T-helper 1 cell treated with Interleukin-12 subunit alpha and Interleukin-12 subunit beta and Interleukin-4 antibody, amounts not matched to agents 30 ng/mL and 1 ng/mL, for 36 hours (primary cell): ENCODE results near the gene PCBP4. TPM values are rescaled to one million over a fixed set of nuclear protein-coding genes. Genes with fewer than 3 reads are reported as not detected.

ENCODE experiments used
- intact Hi-C: fragments of 100-400 bp; cut with micrococcal nuclease; formaldehyde crosslinking; loops from one replicate; pipeline ENCODE4 v1.15.1; 2024
- total RNA-seq: library from RNA; stranded (reverse); gene quantifications from 2 replicates; pipeline ENCODE4 v1.2.3, GENCODE V29; 2022

PCBP4 gene
- total RNA-seq, 1 donor from 2014 or later, result 23.6 TPM

- intact Hi-C loops, result loop anchor here (1.0 to 5.0 kb wide), 13 partner anchors 8 to 584 kb away; partner anchors contain the start of genes ACY1, DUSP7, PARP3 and PCBP4
Observed at GRCh38 chr3:51974963-51975851, 8.0 kb upstream of the PCBP4 start, which contains the start of gene ABHD14A. Gene ABHD14A, plus strand, starts transcription at chr3:51975064. Its CDS starts 72 bp downstream, at chr3:51975136.

GRCh38 chr3:51974277-51974962, 7.2 kb upstream of the PCBP4 start:
- intact Hi-C loops, result loop anchor here (1.0 to 5.0 kb wide), 8 partner anchors 32 to 583 kb away; partner anchors contain the start of genes DUSP7, PARP3 and RBM15B

DNA sequence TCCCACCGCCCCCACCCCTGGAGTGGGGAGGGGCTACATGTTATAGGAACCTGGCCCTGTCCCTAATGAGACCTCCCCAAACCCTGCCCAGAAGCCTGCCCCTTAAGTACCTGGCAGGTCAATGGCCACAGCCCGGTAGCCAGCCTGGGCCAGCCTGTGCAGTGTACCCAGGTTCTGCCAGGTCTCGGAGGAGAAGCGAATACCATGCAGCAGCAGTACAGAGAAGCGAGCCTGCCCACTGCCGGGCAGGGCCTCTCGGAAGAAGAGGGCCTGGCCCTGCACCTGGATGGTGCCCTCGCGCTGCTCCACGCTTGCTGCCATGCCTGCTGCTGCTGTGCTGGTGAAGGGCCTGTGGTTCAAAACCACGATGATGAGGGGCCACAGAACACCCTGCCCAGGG, 4.1 kb upstream of the PCBP4 start:
- intact Hi-C loops, result loop anchor here (5.0 kb wide), 2 partner anchors 174 to 284 kb away; no protein-coding TSS in a partner anchor

DNA sequence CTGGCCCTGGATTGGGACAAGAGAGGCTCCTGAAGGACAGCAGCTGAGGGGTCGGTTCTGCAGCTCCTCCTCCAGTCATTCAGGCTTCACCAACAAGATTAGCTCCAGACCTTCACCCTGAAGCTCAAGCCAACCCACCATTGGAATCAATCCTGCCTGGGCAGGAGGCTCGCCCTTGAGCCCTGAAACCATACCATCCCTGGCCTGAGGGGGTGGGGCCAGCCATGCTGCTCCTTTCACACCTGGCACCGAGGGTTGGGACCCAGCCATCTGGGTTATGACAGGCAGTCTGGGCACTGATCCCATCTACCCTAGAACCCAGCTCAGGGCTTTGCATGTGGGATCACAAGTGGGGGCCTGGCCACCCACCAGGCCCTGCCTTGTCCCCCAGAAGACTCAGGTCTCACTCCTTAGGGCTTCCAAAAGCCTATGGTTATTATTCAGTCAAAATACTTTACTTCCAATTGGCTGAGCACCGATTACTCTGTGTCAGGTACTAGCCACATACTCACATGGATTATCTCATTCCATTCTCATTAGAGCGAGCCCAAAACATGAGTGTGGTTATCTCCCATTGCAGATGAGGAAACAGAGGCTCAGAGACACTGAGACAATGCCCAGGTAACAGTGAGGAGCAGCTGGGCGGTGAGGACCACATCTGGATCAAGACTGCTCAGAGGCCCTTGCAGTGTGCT, 3.5 kb upstream of the PCBP4 start:
- intact Hi-C loops, result loop anchor here (5.0 kb wide), 2 partner anchors 173 to 283 kb away; no protein-coding TSS in a partner anchor

- intact Hi-C loops, result loop anchor here (5.0 kb wide), 2 partner anchors 173 to 283 kb away; no protein-coding TSS in a partner anchor
Observed at GRCh38 chr3:51969841-51970240, 2.6 kb upstream of the PCBP4 start.

DNA sequence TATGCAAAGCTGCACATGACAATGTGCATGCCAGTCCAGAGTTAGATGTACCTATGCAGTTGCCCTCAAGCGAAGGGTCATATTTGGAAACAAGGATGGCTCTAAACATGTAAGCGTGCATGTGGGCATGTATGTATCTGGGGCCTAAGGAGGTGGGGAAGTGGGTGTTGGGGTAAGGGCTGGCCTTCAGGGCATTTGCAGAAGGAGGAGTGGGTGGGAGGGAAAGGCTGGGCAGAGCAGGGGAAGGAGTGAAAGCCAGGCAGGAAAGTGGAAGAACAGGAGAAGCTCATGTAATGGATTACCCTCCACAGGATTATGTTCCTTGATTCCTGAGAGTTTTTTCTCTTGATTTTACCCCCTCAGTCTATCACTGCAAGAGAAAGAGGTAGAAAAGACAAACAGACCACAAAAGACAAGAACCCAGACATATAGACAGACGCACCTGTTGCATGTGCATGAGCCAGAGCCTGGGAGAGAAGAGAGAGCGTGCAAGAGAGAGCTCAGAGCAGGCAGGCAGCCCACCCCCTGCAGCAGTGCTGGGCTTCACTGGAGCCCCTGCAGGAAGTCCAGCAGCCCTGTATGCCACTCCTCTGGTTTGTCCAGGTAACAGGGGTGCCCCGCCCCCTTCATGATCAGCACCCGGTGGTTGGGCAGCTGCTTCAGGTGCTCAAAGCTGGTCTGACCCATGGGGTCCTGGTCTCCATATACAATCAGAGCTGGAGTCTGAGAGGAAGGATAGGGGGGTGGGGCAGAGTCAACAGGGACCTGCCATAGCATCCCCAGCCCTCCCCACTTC, 1.8 kb upstream of the PCBP4 start:
- intact Hi-C loops, result no loop called here

GRCh38 chr3:51968170-51968775, 1.0 kb upstream of the PCBP4 start:
- intact Hi-C loops, result no loop called here

DNA sequence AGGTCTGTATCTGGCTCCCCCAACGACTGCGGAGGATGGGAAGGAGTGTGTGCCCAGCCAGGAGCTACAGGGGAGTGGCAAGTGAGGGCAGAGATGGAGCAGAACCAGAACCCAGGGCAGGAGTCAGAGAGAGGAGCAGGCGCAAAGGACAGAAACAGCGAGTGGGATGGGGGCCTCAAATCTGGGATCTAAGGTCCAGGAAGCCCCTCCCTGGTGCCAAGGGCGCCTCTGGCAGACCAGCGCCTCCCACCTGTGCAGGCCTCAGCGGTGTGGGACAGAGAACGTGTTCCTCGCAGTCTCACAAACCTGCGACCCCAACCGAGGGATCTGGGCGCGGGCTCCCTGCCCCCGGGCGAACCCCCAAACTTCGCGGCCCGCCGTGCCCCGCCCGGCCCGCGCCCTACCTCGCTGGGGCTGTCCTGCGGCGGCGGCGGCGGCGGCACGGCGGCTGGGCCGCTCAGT, 301 bp downstream of the PCBP4 start:
- intact Hi-C loops, result loop anchor here (1.0 kb wide), 2 partner anchors 8 to 25 kb away; partner anchors contain the start of genes ABHD14A and PARP3

DNA sequence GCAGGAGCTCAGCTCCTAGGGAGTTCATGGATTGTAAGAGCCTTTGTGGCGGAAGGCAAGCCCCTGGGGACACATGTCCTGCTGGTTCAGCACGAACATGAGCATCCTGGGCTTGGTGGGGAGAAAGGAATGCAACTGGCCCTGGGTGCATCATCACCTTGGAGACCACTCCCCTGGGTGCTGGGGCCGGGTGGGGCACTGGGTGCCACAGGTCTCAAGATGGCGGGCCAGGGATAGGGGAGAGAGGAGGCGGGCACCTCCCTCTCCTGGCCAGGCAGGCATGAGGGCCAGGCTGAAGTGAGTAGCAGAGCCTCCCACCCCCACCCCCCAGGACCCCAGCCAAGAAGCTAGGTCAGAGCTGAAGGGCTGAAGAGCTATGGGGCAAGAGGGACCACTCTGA, 768 bp downstream of the PCBP4 start:
- intact Hi-C loops, result no loop called here

DNA sequence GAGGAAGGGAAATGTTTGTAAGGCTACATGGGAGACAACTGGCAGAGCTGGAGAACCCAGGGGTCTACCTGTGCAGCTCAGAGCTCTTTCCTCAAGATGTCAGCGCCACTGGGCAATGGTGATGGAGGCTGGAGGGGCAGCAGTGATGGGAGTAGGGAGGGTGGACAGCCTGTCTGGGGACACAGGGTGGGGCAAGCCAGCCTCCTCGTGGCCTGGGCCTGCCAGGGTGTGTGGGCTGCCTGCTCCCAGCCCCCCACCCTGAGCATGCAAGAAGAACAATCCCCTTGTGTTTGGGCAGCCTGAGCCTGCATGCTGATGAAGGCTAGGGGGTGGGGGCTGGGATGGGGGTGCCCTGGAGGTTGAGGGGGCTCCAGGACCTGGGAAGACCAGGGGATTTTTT, 1.2 kb downstream of the PCBP4 start:
- intact Hi-C loops, result no loop called here

DNA sequence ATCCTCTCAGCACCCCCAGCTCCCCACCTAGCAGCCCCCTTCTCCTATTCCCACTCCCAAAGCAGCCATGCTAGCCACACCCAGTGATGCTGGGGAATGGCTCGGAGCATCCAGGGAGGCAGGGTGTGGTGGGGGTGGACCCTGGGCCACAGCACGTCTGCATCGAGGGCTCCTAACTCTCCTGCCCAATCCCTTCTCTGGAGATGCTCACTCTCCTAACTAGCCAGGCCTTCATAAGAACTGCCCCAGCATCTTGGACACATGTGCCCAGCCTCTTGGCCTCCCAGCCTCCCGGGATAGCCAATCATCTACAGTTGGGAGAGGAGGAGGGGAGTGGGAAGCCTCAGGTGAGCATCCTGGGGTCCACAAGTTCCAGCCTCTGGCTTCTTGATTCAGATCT, 2.7 kb downstream of the PCBP4 start:
- intact Hi-C loops, result no loop called here

DNA sequence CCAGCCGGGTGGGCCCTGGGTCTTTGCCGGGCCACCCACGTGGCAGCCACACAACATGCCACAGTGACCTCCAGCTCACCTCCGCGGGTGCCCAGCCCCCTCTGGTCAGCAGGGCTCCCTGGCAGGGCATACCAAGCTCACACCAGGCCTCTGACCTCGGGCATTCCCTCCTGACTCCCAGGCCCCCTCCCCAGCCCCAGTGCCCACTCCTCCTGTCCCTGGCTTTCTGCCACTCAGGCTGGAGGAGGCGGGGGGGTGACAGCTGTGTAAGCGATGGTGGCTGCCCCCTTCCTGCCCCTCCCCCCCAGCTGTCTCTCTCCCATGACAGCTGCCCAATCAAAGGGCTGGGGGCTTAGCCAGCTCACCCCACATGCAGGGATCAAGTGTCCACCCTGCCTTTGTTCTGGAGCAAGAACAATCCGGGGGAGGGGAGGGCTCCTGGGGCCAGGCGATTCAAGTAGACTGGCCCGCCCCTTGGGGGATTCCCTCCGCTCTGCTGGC, 3.3 kb downstream of the PCBP4 start:
- intact Hi-C loops, result no loop called here

- intact Hi-C loops, result no loop called here
Observed at GRCh38 chr3:51962854-51963530, 4.3 kb downstream of the PCBP4 start.

GRCh38 chr3:51961602-51962569, 5.4 kb downstream of the PCBP4 start:
- intact Hi-C loops, result no loop called here

DNA sequence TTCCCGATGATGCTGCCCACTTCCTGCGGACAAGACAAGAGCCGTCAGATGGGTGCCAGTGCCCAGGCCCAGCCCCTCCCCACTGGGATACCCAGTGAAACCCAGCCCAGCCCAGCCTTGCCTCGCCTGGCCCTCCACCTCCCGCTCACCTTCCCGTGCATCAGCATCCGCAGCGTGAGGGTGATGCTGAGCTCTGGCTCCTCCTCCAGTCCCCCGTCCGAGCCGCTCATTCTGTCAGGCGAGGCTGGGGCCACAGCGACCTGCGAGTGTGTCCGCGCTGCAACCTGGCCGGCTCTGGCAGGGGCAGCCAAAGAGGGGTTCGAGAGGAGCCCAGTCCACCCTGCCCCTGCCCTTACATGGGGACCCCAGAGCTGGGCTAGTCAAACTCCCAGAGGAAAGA, 6.2 kb downstream of the PCBP4 start:
- intact Hi-C loops, result no loop called here

GRCh38 chr3:51960386-51960785, 6.9 kb downstream of the PCBP4 start:
- intact Hi-C loops, result no loop called here

GRCh38 chr3:51959651-51960050, 7.6 kb downstream of the PCBP4 start:
- intact Hi-C loops, result no loop called here
